Progenitor cell of endocrine pancreas (in vitro differentiated cells): ENCODE measurements around the gene SYNE3. TPM values are rescaled to one million over a fixed set of nuclear protein-coding genes. Genes with fewer than 3 reads are reported as not detected.

ENCODE experiments used
- DNase-seq: peaks from one replicate; pipeline ENCODE4 v3.0.0; 2021; ENCODE audit warnings: low spot score; ENCODE audit not compliant: unreplicated experiment
- H3K27ac Mint-ChIP-seq: 2 replicates; pipeline ENCODE4 v1.8.0; 2021; ENCODE audit warnings: mild to moderate bottlenecking, moderate library complexity, mixed read lengths
- H3K27me3 Mint-ChIP-seq: 2 replicates; pipeline ENCODE4 v1.8.0; 2021; ENCODE audit warnings: mixed read lengths
- H3K36me3 Mint-ChIP-seq: 2 replicates; pipeline ENCODE4 v1.8.0; 2022; ENCODE audit warnings: mixed read lengths; ENCODE audit not compliant: insufficient read depth
- H3K4me1 Mint-ChIP-seq: 2 replicates; pipeline ENCODE4 v1.8.0; 2021; ENCODE audit warnings: low read depth, mixed read lengths
- H3K4me3 Mint-ChIP-seq: 2 replicates; pipeline ENCODE4 v1.8.0; 2021; ENCODE audit warnings: low read depth, mild to moderate bottlenecking, moderate library complexity, mixed read lengths
- H3K9me3 Mint-ChIP-seq: 2 replicates; pipeline ENCODE4 v1.8.0; 2021; ENCODE audit warnings: low read depth, mixed read lengths
- total RNA-seq: library from RNA; stranded (reverse); gene quantifications from 2 replicates; pipeline ENCODE4 v1.2.1, GENCODE V29; 2021
- TF ChIP-seq, protein P1 (sequence below): fragments of 200-600 bp; sonication (generic); IDR thresholded peaks from one replicate; pipeline ENCODE4 v1.5.0; 2021; ENCODE audit warnings: antibody characterized with exemption, mild to moderate bottlenecking; ENCODE audit not compliant: unreplicated experiment

SYNE3 gene
- total RNA-seq, 1 donor from 2014 or later: 0.31 TPM

DNA sequence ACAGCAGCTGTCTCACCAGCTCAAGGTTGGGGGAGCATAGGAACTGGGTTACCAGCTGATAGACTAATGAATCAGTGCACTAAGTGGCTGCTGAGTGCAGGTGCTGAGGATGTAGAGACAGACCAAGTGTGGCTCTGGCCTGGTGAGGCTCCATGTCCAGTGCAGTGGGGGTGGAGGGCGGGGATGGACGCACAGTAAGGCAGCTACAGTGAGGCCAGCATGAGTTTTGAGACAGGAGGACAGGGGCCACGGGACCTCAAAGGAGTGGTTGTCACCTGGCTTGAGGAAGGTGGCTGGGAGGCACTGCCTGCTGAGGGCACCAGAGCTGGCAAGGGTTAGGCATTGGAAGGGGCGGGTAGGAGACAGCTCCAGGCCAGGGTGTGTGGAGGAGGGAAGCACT is 37.0 kb downstream of the SYNE3 start:
- H3K4me1 Mint-ChIP-seq: peaks cover 6% of the 10 kb centered on the region
- peaks cover 5% of the 10 kb centered on the region for H3K27me3 Mint-ChIP-seq
- H3K4me3 Mint-ChIP-seq: no peak overlapping the region
- H3K9me3 Mint-ChIP-seq: no peaks in the 10 kb centered on the region
- DNase-seq: no peak
- no peak overlapping the region for H3K27ac Mint-ChIP-seq
- no peaks in the 10 kb centered on the region for H3K36me3 Mint-ChIP-seq
- TF ChIP-seq, protein P1, sequence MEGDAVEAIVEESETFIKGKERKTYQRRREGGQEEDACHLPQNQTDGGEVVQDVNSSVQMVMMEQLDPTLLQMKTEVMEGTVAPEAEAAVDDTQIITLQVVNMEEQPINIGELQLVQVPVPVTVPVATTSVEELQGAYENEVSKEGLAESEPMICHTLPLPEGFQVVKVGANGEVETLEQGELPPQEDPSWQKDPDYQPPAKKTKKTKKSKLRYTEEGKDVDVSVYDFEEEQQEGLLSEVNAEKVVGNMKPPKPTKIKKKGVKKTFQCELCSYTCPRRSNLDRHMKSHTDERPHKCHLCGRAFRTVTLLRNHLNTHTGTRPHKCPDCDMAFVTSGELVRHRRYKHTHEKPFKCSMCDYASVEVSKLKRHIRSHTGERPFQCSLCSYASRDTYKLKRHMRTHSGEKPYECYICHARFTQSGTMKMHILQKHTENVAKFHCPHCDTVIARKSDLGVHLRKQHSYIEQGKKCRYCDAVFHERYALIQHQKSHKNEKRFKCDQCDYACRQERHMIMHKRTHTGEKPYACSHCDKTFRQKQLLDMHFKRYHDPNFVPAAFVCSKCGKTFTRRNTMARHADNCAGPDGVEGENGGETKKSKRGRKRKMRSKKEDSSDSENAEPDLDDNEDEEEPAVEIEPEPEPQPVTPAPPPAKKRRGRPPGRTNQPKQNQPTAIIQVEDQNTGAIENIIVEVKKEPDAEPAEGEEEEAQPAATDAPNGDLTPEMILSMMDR: no peak

DNA sequence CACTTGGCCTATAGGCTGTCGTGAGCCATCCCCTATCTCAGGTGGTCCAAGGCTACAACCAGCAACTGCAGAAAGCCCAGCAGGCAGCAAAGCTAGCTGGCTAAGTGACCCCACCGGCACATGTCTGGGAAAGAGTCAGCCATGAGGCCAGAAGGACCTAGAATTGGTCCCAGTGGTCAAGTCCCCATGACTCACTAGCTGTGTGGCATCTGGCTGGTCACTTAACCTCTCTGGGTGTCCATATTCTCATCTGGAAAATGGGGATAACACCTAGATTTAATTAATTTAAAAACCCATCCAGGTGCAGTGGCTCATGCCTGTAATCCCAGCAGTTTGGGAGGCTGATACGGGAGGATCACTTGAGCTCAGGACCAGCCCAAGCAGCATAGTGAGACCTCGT is 37.6 kb downstream of the SYNE3 start:
- peaks cover 3% of the 10 kb centered on the region for H3K4me1 Mint-ChIP-seq
- no peak for DNase-seq
- no peak overlapping the region for H3K27ac Mint-ChIP-seq
- no peak overlapping the region for H3K4me3 Mint-ChIP-seq
- H3K9me3 Mint-ChIP-seq: no peaks in the 10 kb centered on the region
- peaks cover 5% of the 10 kb centered on the region for H3K27me3 Mint-ChIP-seq
- no peaks in the 10 kb centered on the region for H3K36me3 Mint-ChIP-seq
- TF ChIP-seq, protein P1: no peak

DNA sequence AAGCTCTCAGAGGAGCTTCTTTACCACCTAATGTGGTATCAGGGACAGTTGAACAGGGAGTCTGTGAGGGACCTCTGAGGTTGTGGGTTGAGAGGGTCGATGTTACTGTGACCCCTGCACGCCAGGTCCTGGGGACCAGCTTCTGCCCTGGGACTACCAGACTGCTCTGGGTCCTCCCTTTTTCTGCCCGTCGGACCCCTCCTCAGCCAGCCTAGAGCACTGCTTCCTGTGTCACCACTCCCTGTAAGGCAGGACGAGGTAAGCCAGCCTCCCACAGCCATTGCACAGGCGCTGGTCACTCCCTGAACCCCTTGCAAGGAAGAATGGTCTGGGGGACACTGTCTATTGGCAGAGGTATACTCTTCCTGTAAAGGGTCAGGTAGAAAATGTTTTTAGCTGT is 38.1 kb downstream of the SYNE3 start:
- peaks cover 3% of the 10 kb centered on the region for H3K4me1 Mint-ChIP-seq
- TF ChIP-seq, protein P1: no peak
- no peaks in the 10 kb centered on the region for H3K36me3 Mint-ChIP-seq
- no peak for DNase-seq
- no peak overlapping the region for H3K4me3 Mint-ChIP-seq
- peaks cover 6% of the 10 kb centered on the region for H3K27me3 Mint-ChIP-seq
- H3K27ac Mint-ChIP-seq: peak overlapping the region; percentile 29
- no peaks in the 10 kb centered on the region for H3K9me3 Mint-ChIP-seq

DNA sequence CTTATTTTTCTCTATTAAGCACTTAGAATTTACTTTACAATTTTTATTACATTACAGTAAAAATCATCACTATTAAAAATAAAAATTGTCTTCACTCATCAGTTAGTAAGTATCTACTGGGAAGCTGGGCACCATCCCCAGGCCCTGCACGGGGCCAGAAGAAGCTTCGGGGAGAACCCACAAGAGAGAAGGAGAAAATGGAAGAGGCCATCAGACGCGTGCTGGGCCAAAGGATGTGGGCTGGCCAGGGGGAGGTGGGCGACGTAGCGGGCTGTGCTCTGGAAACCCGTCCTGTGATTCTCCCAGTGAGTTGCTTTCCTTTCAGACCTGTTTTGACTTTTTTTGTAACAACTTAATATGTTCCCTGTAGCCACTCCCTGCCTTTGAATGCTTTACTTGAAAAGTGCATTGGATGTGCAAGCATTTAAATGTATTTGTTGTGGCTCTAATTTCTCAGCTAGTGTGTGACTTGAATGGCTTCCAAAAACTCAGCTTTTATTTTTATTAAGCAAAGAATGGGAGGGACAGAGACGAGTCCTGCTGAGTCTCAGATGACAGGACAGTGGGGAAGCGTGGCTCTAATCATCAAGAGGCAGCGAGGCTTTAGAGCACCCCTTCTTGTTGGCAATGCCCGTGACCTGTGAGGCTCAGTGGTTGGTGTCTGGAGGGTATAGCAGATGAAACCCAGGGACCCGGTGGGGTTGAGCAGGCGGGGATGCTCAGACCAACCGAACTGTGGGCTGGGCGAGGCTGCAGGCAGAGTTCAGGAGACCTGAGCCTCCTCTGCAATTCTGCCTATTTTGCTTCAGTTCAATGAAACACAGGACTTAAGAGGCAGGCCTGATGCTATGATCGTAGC is 38.8 kb downstream of the SYNE3 start:
- H3K4me1 Mint-ChIP-seq: peaks cover 4% of the 10 kb centered on the region
- H3K36me3 Mint-ChIP-seq: no peaks in the 10 kb centered on the region
- no peak overlapping the region for H3K4me3 Mint-ChIP-seq
- H3K27me3 Mint-ChIP-seq: peaks cover 9% of the 10 kb centered on the region
- no peak overlapping the region for H3K27ac Mint-ChIP-seq
- TF ChIP-seq, protein P1: no peak
- DNase-seq: no peak
- H3K9me3 Mint-ChIP-seq: no peaks in the 10 kb centered on the region

DNA sequence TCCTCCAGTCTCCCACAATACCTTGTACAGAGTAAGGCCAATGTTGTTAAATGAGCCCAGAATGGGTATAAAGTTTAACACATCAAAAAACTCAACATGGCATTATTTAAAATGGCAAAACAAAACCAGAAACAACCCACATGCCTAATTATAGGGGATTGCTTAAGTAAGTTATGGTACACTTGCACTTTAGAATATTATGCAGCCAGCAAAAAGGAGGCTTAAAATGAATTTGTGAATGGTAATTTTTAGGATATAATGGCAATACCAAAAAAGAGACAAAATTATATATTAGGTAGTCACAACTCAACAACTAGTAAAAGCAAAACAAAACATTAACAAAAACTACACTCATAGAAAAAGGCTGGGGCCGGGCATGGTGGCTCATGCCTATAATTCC is 39.7 kb downstream of the SYNE3 start:
- Mint-ChIP-seq H3K4me3 (no peak overlapping the region), H3K4me1 (peaks cover 4% of the 10 kb centered on the region), H3K27me3 (peaks cover 9% of the 10 kb centered on the region), H3K9me3 (no peaks in the 10 kb centered on the region), H3K36me3 (no peaks in the 10 kb centered on the region), H3K27ac (no peak overlapping the region)
- DNase-seq: no peak
- TF ChIP-seq, protein P1: no peak
